Mucosa of stomach (tissue), 1 donor: ENCODE measurements around the gene CAB39.

Experiments
- H3K27me3 ChIP-seq: one replicate; pipeline ENCODE4 v1.7.0; 2013; ENCODE audit warnings: mild to moderate bottlenecking, low read length; ENCODE audit not compliant: control insufficient read depth, insufficient read depth
- H3K36me3 ChIP-seq: one replicate; pipeline ENCODE4 v1.7.0; 2013; ENCODE audit warnings: low read length; ENCODE audit not compliant: control insufficient read depth, insufficient read depth
- H3K4me1 ChIP-seq: one replicate; pipeline ENCODE4 v1.7.0; 2013; ENCODE audit warnings: mild to moderate bottlenecking, low read length; ENCODE audit not compliant: control insufficient read depth, insufficient read depth
- H3K4me3 ChIP-seq: one replicate; pipeline ENCODE4 v1.7.0; 2013; ENCODE audit warnings: low read length
- H3K9ac ChIP-seq: one replicate; pipeline ENCODE4 v1.7.0; 2013; ENCODE audit warnings: mild to moderate bottlenecking, low read length, moderate library complexity
- H3K9me3 ChIP-seq: one replicate; pipeline ENCODE4 v1.7.0; 2013; ENCODE audit warnings: mild to moderate bottlenecking, low read length, moderate library complexity; ENCODE audit not compliant: control insufficient read depth
- donor health status: Pancreatic carcinoma.

Gene CAB39

GRCh38 chr2:230781130-230781797 is 68.6 kb downstream of the CAB39 start:
- Histone ChIP-seq H3K4me1 (peaks cover 13% of the 10 kb centered on the region), H3K9ac (no peak overlapping the region), H3K27me3 (no peaks in the 10 kb centered on the region), H3K36me3 (no peaks in the 10 kb centered on the region), H3K4me3 (no peak overlapping the region), H3K9me3 (no peaks in the 10 kb centered on the region)

DNA sequence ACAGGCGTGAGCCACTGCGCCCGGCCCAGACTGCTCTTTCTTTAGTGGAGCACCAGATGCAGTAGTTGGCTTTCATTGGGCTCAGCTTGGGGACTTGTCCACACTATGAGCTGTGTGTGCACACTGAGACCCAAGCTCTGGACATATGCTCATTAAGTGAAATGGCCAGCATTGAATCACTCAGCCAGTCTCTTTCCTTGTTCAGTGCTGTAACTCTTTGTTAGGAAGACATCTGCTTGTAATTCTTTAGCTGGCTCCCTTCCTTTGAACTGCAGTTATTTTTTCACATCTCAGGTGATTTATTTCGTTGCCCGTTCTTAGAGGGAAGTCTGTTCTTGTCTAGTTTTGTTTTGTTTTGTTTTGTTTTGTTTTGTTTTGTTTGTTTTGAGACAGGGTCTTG is 70.5 kb downstream of the CAB39 start:
- Histone ChIP-seq H3K27me3 (no peaks in the 10 kb centered on the region), H3K36me3 (no peaks in the 10 kb centered on the region), H3K9ac (no peak overlapping the region), H3K4me3 (no peak overlapping the region), H3K9me3 (no peaks in the 10 kb centered on the region), H3K4me1 (peaks cover 9% of the 10 kb centered on the region)

GRCh38 chr2:230784795-230785194 is 72.2 kb downstream of the CAB39 start:
- Histone ChIP-seq H3K36me3 (no peaks in the 10 kb centered on the region), H3K9me3 (no peaks in the 10 kb centered on the region), H3K9ac (no peak overlapping the region), H3K4me1 (peaks cover 11% of the 10 kb centered on the region), H3K27me3 (no peaks in the 10 kb centered on the region), H3K4me3 (no peak overlapping the region)

DNA sequence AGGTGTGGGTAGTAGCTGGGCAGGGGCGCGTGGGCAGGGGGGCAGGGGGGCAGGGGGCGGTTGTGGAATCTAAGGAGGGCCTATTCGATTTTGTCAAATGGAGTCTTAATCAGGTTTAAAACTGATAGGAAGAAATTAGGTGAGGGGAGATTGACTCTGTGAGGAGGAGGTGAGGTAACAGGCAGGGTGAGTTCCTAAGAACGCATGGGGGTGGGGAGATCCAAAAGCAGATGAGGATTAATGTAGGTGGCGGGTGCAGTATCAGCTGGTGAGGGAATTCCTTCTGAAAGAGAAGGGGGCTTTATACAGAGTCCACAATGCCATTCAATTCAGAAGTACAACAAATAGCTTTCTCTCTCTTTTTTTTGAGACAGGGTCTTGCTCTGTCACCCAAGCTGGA is 72.7 kb downstream of the CAB39 start:
- Histone ChIP-seq H3K36me3 (no peaks in the 10 kb centered on the region), H3K27me3 (no peaks in the 10 kb centered on the region), H3K9me3 (no peaks in the 10 kb centered on the region), H3K4me3 (no peak overlapping the region), H3K9ac (no peak overlapping the region), H3K4me1 (peaks cover 16% of the 10 kb centered on the region)

GRCh38 chr2:230787101-230787500 is 74.5 kb downstream of the CAB39 start:
- Histone ChIP-seq H3K9me3 (no peaks in the 10 kb centered on the region), H3K4me1 (peaks cover 9% of the 10 kb centered on the region), H3K27me3 (no peaks in the 10 kb centered on the region), H3K36me3 (no peaks in the 10 kb centered on the region), H3K4me3 (no peak overlapping the region), H3K9ac (no peak overlapping the region)

DNA sequence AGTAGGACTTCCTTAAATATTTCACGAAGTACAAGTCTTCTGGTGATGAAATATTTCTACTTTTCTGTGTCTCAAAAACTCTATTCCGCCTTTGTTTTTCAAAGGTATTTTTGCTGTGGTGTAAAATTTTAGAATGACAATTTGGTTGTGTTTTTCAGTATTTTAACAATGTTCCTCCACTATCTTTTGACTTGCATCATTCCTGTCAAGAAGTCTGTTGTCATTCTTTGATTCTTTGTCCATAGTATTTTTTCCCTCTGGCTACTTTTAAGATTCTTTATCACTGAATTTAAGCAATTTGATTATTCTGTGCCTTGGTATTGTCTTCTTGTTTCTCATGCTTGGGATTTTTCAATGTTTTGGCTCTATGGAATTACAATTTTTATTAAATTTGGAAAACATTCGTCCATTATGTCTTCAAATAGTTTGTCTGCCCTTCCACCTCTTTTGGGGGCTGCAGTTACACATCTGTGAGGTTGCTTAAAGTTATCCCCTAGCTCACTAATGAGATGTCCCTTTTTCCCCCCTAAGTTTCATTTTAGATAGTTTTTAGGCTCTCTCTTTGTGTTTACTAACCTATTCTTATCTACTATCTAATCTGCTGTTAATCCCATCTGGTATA is 76.0 kb downstream of the CAB39 start:
- Histone ChIP-seq H3K9me3 (no peaks in the 10 kb centered on the region), H3K4me1 (peaks cover 14% of the 10 kb centered on the region), H3K9ac (no peak overlapping the region), H3K36me3 (no peaks in the 10 kb centered on the region), H3K27me3 (no peaks in the 10 kb centered on the region), H3K4me3 (no peak overlapping the region)

- Histone ChIP-seq H3K36me3 (no peaks in the 10 kb centered on the region), H3K9ac (no peak overlapping the region), H3K9me3 (no peaks in the 10 kb centered on the region), H3K27me3 (no peaks in the 10 kb centered on the region), H3K4me3 (no peak overlapping the region), H3K4me1 (peaks cover 27% of the 10 kb centered on the region)
Measured at GRCh38 chr2:230790981-230791380, 78.3 kb downstream of the CAB39 start.

DNA sequence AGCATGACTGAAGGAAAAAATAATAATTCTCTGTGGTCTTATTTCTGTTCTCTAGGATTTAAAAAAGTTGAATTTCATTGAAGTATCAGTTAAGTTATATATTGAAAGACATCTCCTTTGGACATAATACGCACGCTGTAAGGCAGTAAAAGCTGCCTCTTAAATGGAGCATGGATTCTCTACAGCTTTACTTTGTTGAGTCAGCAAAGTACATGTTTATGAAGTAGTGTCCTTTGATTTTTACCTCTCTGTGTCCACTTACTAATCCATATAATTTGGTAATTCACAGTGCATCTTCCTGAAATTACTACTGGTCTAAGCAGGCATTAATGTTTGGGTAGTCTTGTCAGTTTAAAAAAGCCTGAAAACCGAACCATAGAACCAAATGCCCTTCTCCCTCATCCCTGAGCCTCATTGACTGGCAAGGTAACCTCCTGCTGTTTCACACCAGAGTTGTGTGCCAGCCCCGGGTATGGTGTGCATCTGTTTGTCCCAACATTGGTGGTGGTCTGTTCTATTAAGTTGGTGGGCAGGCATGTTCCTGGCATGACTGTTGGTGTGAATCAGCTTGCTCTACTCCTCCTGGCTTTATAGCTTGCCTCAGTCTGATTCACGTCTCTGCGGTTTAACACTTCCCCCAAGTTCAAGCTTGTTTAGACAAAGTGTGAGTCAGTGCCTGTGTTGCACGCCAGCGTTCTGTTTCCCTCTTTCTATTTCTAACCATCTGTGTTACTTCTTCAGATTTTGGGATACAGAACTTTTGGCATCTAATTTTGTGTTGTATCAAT is 81.1 kb downstream of the CAB39 start:
- Histone ChIP-seq H3K9ac (no peak overlapping the region), H3K4me3 (no peak overlapping the region), H3K9me3 (no peaks in the 10 kb centered on the region), H3K27me3 (no peaks in the 10 kb centered on the region), H3K4me1 (peaks cover 27% of the 10 kb centered on the region), H3K36me3 (no peaks in the 10 kb centered on the region)

DNA sequence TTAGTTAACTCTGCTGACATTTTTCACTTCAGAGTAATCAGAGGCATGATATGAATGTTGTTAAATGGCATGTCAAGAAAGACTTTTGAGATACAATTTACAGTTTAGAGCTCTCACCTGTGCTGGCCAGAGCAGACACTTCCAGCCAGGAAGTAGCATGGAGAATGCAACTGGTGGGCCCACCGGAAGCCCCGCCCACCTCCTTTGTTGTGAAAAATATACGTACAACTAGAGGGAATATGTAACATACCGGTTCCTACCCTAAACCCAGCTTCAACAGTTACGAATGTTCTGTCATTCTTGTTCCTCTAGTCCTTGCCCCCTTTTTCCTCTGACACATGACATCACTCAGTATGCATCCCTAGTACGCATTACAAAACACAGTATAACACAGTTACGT is 81.9 kb downstream of the CAB39 start:
- Histone ChIP-seq H3K36me3 (no peaks in the 10 kb centered on the region), H3K4me3 (no peak overlapping the region), H3K9ac (no peak overlapping the region), H3K9me3 (no peaks in the 10 kb centered on the region), H3K4me1 (peaks cover 27% of the 10 kb centered on the region), H3K27me3 (no peaks in the 10 kb centered on the region)

- H3K27me3 ChIP-seq: no peaks in the 10 kb centered on the region
- H3K4me1 ChIP-seq: peaks cover 19% of the 10 kb centered on the region
- no peak overlapping the region for H3K9ac ChIP-seq
- H3K4me3 ChIP-seq: no peak overlapping the region
- H3K9me3 ChIP-seq: no peaks in the 10 kb centered on the region
- no peaks in the 10 kb centered on the region for H3K36me3 ChIP-seq
Measured at GRCh38 chr2:230795856-230796255, 83.2 kb downstream of the CAB39 start.

DNA sequence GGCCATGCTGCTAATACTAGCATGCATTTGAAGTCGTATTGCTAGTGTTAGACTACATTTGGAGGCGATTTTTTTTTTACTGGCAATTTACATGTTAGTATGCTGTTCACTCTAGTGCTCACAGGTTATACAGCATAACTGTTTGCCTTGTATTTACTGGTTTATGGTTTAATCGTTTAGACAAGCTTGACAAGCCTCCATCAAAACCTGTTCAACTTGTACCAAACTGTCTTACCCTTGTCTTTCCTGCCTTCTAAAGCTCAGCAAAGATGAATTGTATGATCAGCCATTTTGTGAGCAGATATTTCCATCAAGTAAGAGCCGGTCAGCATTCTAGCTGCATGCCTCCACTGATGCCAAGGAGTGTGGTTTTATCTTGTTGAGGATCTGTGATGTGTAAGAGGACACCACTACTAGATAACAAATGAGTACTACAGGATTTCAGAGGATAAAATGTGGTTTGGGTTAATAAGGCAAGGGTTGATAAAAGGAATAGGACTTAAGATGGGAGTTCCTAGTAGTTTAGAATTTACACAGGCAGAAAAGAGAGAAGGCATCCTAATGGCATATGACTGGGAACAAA is 83.7 kb downstream of the CAB39 start:
- no peaks in the 10 kb centered on the region for H3K9me3 ChIP-seq
- H3K36me3 ChIP-seq: no peaks in the 10 kb centered on the region
- H3K27me3 ChIP-seq: no peaks in the 10 kb centered on the region
- H3K4me3 ChIP-seq: no peak overlapping the region
- H3K4me1 ChIP-seq: peaks cover 19% of the 10 kb centered on the region
- H3K9ac ChIP-seq: no peak overlapping the region
